GM19452 (cell line): ENCODE results near the gene CAVIN4.

ENCODE experiments used
- ATAC-seq: cut with Tn5 transposase; IDR thresholded peaks from one replicate; pipeline ENCODE4 v1.9.1; 2021; ENCODE audit not compliant: unreplicated experiment

CAVIN4 gene

DNA sequence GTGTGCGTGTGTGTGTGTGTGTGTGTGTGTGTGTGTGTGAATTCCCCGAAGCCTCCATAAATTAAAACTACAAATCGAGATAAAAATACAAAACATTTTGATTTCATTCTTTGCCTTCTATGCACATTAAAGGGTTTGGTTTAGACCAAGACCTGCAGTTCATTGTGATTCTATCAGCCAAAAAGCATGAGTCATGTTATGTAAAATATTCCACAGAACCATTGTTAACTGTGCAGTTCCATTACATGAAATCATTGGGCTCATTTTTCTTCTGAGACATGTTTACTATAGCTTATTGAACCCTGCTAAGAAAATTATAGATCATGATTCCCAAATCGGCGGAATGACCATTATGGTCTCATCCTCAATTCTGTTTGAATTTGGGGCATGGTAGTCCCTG is 11.7 kb downstream of the CAVIN4 start:
- ATAC-seq: no peak

DNA sequence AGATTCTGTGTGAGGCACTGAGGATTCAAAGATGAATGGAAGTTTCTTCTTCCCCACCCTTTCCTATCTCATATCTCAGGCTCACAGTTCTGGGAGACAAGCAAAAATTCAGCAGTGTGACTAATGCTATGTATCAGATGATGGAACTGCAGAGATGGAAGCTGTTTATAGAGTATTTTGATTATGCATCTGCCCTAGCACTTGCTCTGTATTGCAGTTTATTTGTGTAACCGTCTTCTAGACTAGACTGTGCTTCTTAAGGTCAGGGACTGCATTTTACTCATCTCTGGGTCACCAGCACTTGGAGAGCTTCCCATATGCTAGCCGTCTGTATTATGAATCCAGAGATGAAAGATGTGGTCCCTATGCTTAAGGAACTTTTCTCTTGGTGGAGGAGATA is 12.6 kb downstream of the CAVIN4 start:
- ATAC-seq: no peak

DNA sequence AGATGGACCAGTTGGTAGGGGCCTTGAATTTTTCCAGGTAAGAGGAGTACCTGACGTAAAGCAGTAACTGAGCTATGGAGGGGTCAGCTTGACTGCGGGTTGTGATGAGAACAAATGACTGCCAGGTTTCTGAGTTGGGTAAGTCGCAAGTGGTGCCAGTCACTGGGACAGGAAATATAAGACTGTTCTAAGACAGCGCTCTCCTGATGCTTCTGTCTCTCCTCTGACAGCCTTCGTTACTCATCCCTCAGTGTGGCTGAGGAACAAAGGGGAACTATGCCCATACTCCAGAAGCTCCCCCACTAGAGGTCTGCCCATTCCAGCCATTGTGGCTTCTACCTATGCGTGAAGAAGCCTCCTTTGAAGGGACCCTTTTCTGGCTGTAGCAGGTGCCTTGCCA is 13.3 kb downstream of the CAVIN4 start:
- no peak for ATAC-seq

GRCh38 chr9:100591639-100592412 is 13.9 kb downstream of the CAVIN4 start:
- ATAC-seq: no peak

GRCh38 chr9:100595391-100596199 is 17.7 kb downstream of the CAVIN4 start:
- ATAC-seq: peak; percentile 52

DNA sequence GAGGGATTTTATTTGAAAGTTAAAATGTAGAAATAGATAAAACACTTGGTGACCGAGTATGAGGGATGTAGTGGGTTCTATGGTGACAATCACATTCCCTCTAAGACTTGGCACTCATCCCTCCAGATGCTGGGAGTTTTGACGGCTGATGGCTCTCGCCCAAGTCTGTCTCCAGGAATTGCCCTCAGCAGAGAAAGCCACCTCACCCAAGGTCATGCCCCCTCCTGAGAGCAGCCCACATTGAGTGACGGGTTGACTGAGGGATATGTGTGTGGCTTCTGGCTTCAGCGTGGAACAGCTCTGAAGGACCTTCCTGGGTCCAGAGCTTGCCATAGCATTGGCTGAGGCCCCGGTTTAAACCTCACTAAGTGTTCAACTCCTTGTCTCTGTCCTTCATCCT is 19.4 kb downstream of the CAVIN4 start:
- no peak for ATAC-seq

GRCh38 chr9:100598641-100599145 is 20.8 kb downstream of the CAVIN4 start:
- ATAC-seq: peak; percentile 81

GRCh38 chr9:100600521-100601079 is 22.7 kb downstream of the CAVIN4 start:
- no peak for ATAC-seq

- peak; percentile 44 for ATAC-seq
Observed at GRCh38 chr9:100601216-100601615, 23.3 kb downstream of the CAVIN4 start.

GRCh38 chr9:100602342-100602801 is 24.5 kb downstream of the CAVIN4 start:
- ATAC-seq: no peak

- ATAC-seq: no peak
Observed at GRCh38 chr9:100605405-100605804, 27.5 kb downstream of the CAVIN4 start.

DNA sequence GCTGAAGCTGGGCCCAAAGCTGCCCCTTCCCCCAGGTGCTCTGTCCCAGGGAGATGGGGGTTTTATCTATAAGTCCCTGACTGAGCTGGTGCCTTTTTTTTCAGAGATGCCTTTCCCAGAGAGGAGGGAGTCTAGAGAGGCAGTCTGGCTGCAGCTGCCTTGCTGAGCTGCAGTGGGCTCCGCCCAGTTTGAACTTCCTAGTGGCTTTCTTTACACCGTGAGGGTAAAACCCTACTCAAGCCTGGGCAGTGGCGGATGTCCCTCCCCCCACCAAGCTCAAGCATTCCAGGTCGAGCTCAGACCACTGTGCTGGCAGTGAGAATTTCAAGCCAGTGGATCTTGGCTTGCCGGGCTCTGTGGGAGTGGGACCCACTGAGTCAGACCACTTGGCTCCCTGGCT is 41.3 kb downstream of the CAVIN4 start:
- no peak for ATAC-seq

DNA sequence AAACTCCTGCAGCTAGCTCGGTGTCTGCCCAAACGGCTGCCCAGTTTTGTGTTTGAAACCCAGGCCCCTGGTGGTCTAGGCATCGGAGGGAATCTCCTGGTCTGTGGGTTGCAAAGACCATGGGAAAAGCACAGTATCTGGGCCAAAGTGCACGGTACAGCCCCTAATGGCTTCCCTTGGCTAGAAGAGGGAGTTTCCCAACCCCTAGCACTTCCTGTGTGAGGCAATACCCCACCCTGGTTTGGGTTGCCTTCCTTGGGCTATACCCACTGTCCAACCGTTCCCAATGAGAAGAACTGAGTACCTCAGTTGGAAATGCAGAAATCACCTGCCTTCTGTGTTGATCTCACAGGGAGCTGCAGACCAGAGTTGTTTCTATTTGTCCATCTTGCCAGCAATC is 41.8 kb downstream of the CAVIN4 start:
- ATAC-seq: no peak

- ATAC-seq: no peak
Observed at GRCh38 chr9:100623969-100624368, 46.1 kb downstream of the CAVIN4 start.

- no peak for ATAC-seq
Observed at GRCh38 chr9:100626949-100627348, 49.1 kb downstream of the CAVIN4 start.

DNA sequence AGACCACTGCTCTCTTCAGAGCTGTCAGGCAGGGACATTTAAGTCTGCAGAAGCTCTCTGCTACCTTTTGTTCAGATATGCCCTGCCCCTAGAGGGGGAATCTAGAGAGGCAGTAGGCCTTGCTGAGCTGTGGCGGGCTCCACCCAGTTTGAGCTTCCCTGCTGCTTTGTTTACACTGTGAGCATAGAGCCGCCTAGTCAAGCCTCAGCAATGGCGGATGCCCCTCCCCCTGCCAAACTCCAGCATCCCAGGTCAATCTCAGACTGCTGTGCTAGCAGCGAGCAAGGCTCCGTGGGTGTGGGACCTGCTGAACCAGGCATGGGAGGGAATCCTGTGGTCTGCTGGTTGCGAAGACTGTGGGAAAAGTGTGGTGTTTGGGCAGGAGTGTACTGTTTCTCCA is 59.9 kb downstream of the CAVIN4 start:
- ATAC-seq: no peak
